Measurements from ENCODE around the gene SENP6.
A peak's percentile ranks its signal among the peaks of the same experiment; 100 is the strongest.
"Not testable (repeated sequence)": the region's sequence is repeated elsewhere in the genome, so short reads cannot be mapped to it uniquely, and the experiment has no call there.

The SENP6 gene

DNA sequence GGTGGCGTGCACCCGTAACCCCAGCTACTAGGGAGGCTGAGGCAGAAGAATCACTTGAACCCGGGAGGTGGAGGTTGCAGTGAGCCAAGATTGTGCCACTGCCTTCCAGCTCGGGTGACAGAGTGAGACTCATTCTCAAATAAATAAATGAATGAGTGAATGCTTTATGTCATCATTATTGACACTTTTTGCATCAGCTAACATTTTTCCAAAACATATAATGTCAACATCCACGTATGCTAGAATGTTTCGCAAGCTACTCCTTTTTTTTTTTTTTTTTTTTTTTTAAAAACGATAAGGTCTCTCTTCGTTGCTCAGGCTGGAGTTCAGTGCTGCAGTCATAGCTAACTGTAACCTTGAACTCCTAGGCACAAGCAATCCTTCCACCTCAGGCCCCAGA lies 72.2 kb downstream of the SENP6 start:
- DNase-seq: no peak

DNA sequence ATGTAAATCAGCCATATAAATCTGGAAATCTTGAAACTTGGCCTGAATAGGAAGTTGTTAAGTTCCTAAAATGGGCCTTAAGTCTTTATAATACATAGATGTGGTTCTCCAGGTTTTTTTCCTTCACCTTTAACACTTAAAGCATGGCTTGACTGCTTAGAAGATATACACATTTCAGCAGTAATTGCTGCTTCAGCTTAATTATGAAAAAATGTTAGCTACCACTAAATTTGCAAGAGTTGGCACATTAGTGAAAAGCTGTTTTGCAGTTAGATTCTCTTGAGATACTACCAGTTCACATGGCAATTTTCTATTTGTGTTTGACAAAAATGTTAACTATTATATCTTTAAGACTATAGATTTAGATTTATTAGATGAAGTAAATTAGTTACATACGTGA lies 74.7 kb downstream of the SENP6 start:
- DNase-seq: no peak

DNA sequence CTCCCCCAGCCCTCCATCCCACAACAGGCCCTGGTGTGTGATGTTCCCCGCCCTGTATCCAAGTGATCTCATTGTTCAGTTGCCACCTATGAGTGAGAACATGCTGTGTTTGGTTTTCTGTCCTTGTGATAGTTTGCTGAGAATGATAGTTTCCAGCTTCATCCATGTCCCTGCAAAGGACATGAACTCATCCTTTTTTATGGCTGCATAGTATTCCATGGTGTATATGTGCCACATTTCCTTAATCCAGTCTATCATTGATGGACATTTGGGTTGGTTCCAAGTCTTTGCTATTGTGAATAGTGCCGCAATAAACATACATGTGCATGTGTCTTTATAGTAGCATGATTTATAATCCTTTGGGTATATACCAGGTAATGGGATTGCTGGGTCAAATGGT lies 80.9 kb downstream of the SENP6 start:
- not testable (repeated sequence) for DNase-seq

DNA sequence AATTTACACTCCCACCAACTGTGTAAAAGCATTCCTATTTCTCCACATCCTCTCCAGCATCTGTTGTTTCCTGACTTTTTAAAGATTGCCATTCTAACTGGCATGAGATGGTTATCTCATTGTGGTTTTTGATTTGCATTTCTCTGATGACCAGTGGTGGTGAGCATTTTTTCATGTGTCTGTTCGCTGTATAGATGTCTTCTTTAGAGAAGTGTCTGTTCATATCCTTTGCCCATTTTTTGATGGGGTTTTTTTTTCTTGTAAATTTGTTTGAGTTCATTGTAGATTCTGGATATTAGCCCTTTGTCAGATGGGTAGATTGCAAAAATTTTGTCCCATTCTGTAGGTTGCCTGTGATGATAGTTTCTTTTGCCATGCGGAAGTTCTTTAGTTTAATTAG lies 81.3 kb downstream of the SENP6 start:
- not testable (repeated sequence) for DNase-seq

DNA sequence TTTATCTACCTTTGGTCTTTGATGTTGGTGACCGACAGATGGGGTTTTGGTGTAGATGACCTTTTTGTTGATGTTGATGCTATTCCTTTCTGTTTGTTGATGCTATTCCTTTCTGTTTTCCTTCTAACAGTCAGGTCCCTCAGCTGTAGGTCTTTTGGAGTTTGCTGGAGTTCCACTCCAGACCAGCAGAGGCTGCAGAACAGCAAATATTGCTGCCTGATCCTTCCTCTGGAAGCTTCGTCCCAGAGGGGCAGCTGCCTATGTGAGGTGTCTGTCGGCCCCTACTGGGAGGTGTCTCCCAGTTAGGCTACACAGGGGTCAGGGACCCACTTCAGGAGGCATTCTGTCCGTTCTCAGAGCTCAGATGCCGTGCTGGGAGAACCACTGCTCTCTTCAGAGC lies 85.9 kb downstream of the SENP6 start:
- not testable (repeated sequence) for DNase-seq

DNA sequence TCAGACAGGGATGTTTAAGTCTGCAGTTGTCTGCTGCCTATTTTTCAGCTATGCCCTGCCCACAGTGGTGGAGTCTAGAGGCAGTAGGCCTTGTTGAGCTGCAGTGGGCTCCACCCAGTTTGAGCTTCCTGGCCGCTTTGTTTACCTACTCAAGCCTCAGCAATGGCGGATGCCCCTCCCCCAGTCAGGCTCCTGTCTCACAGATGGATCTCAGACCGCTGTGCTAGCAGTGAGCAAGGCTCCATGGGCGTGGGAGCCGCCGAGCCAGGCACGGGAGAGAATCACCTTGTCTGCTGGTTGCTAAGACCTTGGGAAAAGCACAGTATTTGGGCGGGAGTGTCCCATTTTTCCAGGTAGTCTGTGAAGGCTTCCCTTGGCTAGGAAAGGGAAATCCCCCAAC lies 86.3 kb downstream of the SENP6 start:
- not testable (repeated sequence) for DNase-seq

DNA sequence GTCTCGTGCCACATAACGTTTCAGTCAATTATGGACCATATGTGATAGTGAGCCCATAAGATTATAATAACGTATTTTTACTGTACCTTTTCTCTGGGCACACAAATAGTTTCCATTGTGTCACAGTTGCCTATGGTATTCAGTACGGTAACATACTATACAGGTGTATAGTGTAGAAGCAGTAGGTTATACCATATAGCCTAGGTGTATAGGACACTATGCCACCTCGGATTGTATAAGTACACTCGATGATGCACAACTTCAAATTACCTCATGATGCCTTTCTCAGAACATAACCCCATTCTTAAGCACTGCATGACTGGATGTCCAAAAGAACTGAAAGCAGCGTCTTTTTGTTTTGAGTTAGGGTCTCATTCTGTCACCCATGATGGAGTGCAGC lies 87.9 kb downstream of the SENP6 start:
- DNase-seq: no peak

DNA sequence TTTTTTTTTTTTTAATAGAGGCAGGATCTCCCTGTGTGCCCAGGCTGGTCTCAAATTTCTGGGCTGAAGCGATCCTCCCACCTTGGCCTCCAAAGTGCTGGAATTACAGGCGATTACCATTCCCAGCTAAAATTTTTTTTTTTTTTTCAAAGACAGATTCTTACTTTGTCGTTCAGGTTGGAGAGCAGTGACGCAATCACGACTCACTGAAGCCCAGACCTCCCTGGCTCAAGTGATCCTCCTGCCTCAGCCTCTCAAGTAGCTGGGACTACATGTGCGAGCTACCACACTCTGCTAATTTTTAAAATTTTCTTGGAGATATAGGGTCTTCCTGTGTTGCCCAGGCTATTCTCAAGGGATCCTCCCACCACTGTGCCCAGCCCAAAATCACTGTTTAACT lies 89.3 kb downstream of the SENP6 start:
- no peak for DNase-seq

DNA sequence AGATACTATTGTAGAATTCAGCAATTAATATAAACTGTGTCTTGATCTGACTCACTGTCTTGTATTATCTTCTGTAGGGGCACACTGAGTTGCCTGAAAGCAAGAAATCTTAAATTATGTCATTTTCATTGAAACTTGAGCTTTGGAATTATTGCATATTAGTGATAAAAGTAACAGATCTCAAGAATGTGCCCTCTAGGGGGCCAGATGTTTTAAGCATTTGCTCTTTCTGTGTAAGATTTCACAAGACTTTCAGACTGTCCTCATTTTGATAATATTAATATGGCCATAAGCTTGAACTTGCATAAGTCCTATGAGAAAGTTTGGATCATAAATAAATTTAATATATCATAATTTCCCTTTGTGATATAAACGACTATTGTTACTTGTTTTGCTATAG lies 91.9 kb downstream of the SENP6 start:
- DNase-seq: no peak

DNA sequence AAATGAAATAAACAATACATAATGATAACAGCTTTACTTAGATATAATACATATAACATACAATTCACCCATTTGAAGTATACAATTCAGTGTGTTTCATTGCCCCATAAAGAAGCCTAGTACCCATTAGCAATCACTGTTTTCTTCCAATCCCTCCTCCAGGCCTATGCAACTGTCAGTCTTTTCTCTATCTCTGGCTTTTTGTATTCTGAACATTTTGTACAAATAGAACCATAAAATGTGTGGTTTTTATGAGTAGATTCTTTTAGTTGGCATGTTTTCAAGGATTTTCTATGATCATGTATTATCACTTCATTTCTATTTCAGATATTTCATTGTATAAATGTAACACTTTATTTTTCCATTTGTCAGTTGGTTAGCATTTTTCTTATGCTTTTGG lies 92.7 kb downstream of the SENP6 start:
- DNase-seq: no peak

DNA sequence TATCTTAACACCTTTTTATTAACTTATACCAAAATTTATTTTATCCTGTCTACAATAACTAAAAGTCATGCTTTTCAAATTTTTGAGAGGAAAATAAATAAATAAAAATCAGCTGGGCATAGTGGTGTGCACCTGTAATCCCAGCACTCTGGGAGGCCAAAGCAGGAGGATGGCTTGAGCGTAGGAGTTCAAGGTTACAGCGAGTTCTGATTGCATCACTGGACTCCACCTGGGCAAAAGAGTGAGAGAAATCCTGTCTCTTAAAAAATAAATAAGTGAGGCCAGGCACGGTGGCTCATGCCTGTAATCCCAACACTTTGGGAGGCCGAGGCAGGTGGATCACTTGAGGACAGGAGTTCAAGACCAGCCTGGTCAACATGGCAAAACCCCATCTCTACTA lies 106.7 kb downstream of the SENP6 start:
- DNase-seq: not testable (repeated sequence)

DNA sequence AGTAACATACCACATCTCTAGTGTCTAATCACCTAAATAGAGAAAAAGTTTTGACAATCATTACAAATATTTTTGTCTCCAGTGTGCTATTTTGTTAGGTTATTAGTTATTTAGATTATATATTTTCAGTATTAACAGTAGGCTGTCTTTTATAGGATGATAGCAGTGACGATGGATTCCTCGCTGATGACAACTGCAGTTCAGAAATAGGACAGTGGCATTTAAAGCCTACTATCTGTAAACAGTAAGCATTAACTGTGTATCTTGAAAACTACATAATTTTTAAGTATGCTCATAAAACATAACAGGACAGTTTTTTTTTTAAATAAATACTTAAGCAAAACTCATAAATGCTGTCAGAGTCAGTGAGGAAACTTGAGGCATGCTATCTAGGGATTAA lies 109.5 kb downstream of the SENP6 start:
- DNase-seq: no peak

DNA sequence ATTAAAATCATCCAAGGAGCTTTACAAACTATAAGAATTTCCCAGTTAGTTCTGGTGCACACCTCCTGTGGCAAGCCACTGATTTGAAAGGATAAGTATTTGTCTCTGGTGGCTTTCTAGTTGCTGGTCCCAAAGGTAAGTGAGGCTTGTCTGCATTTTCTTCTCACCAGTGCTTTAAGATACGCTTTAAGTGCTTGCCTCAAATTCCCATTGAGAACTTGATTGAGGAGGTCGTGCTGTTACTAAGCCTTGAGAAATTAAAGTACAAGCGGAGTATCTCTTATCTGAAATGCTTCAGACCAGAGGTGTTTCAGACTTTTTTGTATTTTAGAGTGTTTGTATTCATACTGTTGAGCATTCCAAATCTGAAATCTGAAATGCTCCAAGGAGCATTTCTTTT lies 117.5 kb downstream of the SENP6 start:
- no peak for DNase-seq

DNA sequence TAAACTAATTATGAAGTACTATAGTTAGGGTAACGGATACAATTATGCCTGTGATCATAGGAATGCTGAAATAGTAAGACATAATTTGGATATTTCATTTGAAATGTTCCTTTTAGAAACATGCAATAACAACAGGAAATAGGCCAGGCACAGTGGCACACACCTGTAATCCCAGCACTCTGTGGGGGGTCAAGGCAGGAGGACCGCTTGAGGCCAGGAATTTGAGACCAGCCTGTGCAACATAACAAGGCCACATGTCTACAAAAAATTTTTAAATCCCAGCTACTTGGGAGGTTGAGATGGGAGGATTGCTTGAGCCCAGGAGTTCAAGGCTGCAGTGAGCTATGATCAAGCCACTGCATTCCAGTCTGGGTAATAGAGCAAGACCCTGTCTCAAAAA lies 121.7 kb downstream of the SENP6 start:
- DNase-seq: no peak

DNA sequence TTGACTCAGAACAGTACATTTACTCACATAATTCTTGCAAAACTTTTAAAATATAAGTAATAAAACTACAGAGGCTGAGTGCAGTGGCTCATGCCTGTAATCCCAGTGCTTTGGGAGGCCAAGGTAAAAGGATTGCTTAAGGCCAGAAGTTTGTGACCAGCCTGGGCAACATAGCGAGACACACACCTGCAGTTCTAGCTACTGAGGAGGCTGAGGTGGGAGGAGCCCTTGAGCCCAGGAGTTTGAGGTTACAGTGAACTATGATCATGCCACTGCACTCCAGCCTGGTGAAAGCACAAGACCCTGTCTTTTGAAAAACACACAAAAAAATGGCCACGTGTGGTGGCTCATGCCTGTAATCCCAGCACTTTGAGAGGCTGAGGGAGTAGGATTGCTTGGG lies 125.5 kb downstream of the SENP6 start:
- no peak for DNase-seq

DNA sequence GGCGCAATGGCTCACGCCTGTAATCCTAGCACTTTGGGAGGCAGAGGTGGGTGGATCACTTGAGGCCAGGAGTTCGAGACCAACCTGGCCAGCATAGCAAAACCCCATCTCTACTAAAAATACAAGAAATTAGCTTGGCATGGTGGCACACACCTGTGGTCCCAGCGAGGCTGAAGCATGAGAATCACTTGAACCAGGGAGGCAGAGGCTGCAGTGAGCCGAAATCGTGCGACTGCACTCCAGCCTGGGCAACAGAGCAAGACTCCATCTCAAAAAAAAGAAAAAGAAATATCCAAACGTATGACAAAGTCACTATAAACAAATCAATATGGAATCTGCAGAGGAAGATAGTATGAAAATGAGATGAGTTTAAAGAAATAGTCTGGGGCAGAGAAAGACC lies 129.3 kb downstream of the SENP6 start:
- not testable (repeated sequence) for DNase-seq

DNA sequence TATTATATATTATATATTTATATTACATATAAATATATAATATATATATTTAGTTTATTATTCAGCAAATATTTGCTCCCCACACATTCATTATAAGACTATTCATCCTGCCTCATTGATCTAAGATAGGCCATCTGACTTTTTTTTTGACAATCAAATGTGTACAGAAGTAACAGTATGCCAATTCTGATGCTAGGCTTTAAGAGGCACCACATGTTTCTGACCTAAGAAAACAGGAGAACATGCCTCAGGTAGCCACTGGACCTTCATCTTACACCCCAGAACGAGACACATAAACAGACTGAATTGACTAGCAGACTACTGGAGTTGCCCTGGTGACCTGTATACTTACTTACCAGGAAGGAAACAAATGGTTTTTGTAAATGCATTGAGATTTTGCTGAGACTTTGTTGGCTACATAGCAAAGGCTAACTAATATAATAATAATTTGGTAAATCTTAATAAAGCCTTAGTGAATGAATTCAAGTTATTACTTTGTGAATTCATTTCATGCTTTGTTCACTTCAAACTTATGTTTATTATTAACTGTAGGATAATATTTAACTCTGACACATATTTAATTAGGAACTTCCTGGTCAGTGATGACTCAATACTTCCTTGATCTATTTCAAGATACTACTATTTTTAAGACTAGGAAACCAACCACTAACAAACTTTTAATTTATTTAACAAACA lies 134.0 kb downstream of the SENP6 start:
- no peak for DNase-seq

DNA sequence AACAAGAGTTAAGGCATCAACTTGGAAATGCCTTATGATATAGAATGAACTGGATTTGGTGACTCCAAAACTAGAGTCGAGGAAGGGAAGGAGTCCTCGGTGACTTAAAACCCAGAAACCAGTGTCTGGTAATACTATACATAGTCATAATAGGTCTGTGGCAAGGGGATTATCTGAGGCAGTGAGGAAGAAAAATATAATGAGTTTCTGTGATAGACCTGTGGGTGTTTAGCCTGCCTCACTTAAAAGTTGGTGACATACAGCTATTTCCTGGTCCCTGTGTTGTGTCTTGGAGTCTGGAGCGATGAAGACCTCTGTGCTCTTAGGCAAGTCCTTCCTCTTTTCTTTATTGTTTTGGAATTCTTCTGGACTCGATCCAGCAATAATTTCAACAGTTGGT lies 142.3 kb downstream of the SENP6 start:
- no peak for DNase-seq

DNA sequence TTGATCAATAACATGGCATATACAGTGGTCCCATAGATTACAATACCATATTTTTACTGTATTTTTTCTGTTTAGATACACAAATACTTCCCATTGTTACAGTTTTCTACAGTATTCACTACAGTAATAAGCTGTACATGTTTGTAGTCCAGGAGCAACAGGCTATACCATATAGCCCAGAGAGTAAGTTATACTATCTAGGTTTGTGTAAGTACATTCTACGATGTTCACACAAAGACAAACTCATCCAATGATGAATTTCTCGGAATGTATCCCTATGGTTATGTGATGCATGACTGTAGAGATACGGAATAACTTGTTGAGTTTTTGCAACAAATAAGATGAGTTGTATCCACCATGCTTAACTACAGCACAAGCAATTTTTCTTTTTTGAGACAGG lies 143.7 kb downstream of the SENP6 start:
- DNase-seq: no peak

DNA sequence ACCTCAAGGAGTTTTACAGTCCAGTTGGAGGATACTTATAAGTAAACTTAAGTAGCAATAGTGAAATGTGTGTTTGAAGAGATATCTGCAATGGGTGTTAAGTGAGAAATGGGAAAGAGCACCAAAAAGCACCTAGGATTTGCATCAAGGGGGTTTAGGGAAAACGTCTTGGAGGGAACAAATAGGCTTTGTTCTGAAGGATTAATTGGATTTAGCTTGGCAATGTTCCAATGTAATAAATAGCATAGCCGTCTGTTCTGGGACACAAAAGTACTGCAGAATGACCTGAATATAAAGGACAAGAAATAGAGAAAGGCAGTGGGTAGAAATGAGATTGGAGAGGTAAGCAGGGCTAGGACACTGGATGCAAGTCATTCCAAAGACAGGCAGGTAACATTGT lies 144.5 kb downstream of the SENP6 start:
- DNase-seq: no peak

DNA sequence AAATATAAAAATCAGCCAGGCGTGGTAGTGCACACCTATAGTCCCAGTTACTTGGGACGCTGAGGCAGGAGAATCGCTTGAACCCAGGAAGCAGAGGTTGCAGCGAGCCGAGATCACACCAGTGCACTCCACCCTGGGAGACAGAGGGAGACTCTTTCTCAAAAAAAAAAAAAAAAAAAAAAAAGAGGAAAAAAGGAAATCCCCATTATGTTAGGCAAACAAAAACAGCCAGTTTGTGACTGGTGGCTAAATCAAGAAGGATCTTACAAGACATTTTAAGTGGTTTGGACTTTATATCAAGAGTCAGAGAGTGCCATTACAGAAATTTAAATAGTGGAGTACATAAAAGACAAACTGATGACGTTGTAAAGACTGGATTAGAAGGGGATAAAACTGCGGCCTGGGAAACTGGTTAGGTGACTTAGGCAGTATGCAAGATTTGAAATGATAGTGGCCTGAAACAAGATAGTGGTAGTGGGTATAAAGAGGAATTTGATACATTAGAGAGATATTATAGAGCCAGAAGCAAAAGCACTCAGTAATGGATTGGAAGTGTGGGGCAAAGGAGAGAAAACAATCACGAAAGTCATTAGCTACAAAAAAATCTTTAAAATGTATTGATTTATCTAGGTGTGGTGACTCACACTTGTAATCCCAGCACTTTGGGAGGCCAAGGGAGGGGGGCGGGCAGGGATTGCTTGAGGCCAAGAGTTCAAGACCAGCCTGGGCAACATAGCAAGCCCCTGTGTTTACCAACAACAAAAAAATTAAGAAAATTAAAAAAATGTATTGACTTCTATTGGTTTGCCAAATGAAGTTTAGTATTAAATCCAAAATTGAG lies 145.7 kb downstream of the SENP6 start:
- no peak for DNase-seq

DNA sequence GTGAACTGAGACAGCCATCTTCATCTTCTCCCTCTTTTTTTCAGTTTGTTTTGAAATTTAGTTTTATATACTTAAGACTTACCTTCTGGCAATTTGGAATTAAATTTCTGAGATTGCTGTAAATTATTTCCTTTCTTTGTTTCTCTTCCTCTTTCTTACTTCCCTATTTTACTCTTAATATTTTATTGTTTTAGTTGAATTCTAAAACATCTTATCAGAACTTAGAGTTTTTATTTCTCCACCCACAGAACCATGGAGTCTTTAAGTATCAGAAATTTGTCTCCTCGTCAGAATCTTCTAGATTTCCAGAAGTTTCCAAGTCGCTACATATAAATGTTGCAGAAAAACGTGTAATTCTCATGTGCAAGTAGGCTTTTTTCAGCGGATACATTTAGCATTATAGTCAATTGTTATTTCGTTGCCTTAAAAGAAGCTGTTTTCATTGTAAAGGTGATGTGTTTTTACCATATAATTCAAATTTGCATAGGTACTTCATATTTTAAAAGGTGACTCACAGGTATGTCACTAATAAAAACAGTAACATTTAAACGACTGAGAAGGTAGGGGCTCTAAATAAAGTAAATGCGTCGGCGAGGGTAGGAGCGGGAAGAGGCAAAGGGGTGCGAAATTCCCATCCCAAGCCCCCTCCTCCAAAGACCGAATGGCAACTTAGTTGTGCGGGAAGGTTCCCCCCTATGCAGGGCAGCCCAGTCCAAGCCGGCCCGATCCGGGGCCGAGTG lies 146.5 kb downstream of the SENP6 start:
- DNase-seq: no peak

DNA sequence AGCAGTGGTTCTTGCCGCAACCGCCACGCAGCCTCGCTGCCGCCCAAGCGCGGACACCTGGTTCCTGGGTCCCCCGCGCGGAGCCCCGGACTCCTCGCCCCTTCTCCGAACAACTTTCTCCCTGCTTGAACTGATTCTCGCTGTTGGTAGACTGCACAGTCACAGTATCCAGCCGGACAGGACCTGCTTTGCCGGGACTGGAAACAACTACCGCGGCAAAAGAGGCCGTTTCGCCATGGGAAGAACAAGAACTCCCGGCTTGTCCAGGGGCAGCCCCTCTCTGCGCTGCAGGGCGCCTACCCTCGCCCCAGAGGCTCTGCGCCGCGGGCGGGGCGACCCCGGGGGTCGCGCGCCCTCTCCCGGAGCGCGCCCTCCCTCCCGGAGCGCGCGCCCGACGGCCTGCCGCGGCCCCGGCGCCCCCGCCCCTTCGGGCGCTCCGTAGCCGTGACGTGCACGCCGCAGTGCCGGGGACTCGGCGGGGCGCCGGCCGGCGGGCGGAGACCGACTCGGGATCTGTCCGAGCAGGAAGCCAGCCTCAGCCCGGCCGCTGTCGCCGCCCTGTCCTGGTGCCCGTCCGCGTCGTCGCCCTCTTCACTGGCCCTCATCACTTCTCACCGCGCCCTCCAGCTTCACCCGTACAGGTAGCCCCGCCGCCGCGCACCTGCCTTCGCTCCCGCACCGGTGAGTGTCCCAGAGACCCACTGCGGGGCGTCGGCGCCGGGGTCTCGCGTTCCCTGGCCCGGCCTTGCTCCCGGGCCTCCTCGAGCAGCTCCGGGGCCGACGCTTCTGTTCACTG lies 147.3 kb downstream of the SENP6 start, which contains the start of gene MYO6:
Gene MYO6 (plus strand): TSS at position 497 of the 796 bp plus-strand sequence. CDS start 68,309 bp downstream, outside the sequence.
- peak; percentile 82 for DNase-seq
